ENCODE results near the gene AFF3.

AFF3 gene

GRCh38 chr2:99877963-99878362 lies 264.4 kb downstream of the AFF3 start:
- DNase-seq, result no peak

- DNase-seq, result no peak
These were observed 265.4 kb downstream of the AFF3 start for GRCh38 chr2:99876956-99877355.

GRCh38 chr2:99875627-99876201 lies 266.7 kb downstream of the AFF3 start:
- no peak for DNase-seq

- no peak for DNase-seq
These were observed 274.1 kb downstream of the AFF3 start for GRCh38 chr2:99868260-99868659.

GRCh38 chr2:99867770-99868169 lies 274.6 kb downstream of the AFF3 start:
- no peak for DNase-seq

GRCh38 chr2:99865818-99866676 lies 276.3 kb downstream of the AFF3 start:
- DNase-seq, result no peak

GRCh38 chr2:99864561-99865553 lies 277.5 kb downstream of the AFF3 start:
- no peak for DNase-seq

- DNase-seq, result no peak
These were observed 278.5 kb downstream of the AFF3 start for GRCh38 chr2:99863903-99864270.

GRCh38 chr2:99863236-99863902 lies 279.0 kb downstream of the AFF3 start:
- DNase-seq, result no peak

GRCh38 chr2:99862566-99862965 lies 279.8 kb downstream of the AFF3 start:
- DNase-seq, result no peak

- no peak for DNase-seq
These were observed 281.0 kb downstream of the AFF3 start for GRCh38 chr2:99861376-99861760.

- DNase-seq, result no peak
These were observed 281.5 kb downstream of the AFF3 start for GRCh38 chr2:99860720-99861375.

GRCh38 chr2:99858951-99859596 lies 283.3 kb downstream of the AFF3 start:
- no peak for DNase-seq

- no peak for DNase-seq
These were observed 284.4 kb downstream of the AFF3 start for GRCh38 chr2:99857867-99858444.

GRCh38 chr2:99857372-99857771 lies 285.0 kb downstream of the AFF3 start:
- no peak for DNase-seq

GRCh38 chr2:99856119-99856518 lies 286.3 kb downstream of the AFF3 start:
- no peak for DNase-seq

- no peak for DNase-seq
These were observed 288.0 kb downstream of the AFF3 start for GRCh38 chr2:99854236-99854852.

GRCh38 chr2:99852956-99853355 lies 289.4 kb downstream of the AFF3 start:
- DNase-seq, result no peak

GRCh38 chr2:99852376-99852934 lies 289.9 kb downstream of the AFF3 start:
- DNase-seq, result no peak

- no peak for DNase-seq
These were observed 290.6 kb downstream of the AFF3 start for GRCh38 chr2:99851811-99852210.

- no peak for DNase-seq
These were observed 291.3 kb downstream of the AFF3 start for GRCh38 chr2:99851089-99851488.

All from CD4-positive, alpha-beta T cell treated with Interleukin-17A for 4 hours (primary cell).